GM19238 (cell line): ENCODE measurements around the gene L3MBTL4.

Experiments
- DNase-seq: peaks from one replicate; pipeline ENCODE4 v3.0.0; 2011; ENCODE audit warnings: low spot score; ENCODE audit not compliant: insufficient read length

Gene L3MBTL4

GRCh38 chr18:5918205-5918858, 496.4 kb downstream of the L3MBTL4 start:
- DNase-seq, result no peak

- no peak for DNase-seq
Measured at GRCh38 chr18:5914951-5915350, 499.8 kb downstream of the L3MBTL4 start.

- DNase-seq, result no peak
Measured at GRCh38 chr18:5914016-5914415, 500.7 kb downstream of the L3MBTL4 start.

- no peak for DNase-seq
Measured at GRCh38 chr18:5912566-5912965, 502.1 kb downstream of the L3MBTL4 start.

- DNase-seq, result no peak
Measured at GRCh38 chr18:5909125-5909524, 505.6 kb downstream of the L3MBTL4 start.
